NCI-H460 (cell line): ENCODE data around the gene OR6N1. TPM values are rescaled to one million over a fixed set of nuclear protein-coding genes. Genes with fewer than 3 reads are reported as not detected.

Source experiments
- DNase-seq: peaks from one replicate; pipeline ENCODE4 v3.0.0-alpha.2; 2016; ENCODE audit warnings: low read depth; ENCODE audit errors: extremely low read depth
- polyA plus RNA-seq: library from polyadenylated mRNA; depleted of rRNA; stranded (reverse); fragments of >200 nt; gene quantifications from 2 replicates; pipeline ENCODE4 v1.2.3, GENCODE V29; 2014; cell fraction: nucleus; rRNA removed
- total RNA-seq: library from RNA; depleted of rRNA; stranded (reverse); fragments of >200 nt; shearing (Covaris generic); gene quantifications from 2 replicates; pipeline ENCODE4 v1.2.3, GENCODE V29; 2014; rRNA removed

OR6N1 gene, protein sequence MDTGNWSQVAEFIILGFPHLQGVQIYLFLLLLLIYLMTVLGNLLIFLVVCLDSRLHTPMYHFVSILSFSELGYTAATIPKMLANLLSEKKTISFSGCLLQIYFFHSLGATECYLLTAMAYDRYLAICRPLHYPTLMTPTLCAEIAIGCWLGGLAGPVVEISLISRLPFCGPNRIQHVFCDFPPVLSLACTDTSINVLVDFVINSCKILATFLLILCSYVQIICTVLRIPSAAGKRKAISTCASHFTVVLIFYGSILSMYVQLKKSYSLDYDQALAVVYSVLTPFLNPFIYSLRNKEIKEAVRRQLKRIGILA
- total RNA-seq: not detected in 2 replicates
- polyA plus RNA-seq: not detected in 2 replicates

DNA sequence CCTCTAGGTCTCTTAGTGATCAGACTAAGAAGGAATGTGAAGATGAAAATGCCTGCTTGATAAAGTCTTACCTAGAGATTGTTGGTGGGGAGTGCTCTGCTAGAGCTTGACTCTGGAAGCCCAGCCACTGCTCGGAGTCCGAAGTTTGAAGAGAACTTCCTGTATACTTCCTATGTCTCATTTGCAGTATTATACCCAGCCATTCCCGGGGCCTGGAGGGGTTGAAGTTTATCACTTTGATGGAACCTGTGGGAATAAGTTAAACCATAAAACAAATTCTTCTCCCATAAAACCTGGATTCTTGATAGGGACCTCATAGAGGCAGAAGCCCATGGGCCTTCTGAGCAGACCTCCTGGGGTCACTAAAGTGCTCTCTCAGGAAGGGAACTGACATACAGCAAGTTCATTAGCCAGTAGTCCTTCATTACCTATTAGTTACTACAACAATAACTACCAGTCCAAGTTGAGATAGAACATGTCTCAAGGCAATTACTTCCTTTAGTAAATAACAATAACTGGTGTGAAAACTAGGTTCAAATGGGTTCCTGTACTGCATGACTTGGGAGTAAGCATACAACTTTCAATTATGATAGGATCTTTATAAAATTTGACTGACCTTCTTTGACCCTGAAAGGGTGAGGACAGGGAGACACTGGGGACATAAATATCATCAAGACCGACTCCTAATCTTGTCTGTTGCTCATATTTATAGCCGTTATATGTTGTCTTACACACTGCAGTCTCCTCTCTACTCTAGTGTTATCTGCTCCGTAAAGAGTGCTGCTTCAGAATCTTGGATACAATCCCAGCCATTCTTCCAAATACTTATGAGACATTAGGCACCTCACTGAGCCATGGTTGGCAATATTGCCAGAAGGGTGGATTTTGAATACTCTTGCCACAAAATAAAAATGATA lies at the start of gene OR6N1:
OR6N1 (minus strand) TSS at position 246 of the 917 bp plus-strand sequence. CDS start 5,513 bp downstream, outside the sequence.
- no peak for DNase-seq

DNA sequence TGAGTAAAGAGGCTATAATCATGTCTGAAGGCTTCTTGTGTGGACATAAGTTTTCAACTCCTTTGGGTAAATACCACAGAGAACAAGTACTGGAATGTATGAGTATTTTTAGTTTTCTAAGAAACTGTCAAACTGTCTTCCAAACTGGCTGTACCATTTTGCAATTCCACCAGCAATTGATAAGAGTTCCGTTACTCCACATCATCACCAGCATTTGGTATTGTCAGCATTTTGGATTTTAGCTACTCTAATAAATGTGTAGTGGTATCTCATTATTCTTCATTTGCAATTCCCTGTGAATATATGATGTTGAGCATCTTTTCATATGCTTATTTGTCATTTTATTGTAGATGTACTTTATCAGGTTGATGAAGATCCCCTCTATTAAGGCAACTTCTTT lies 49.7 kb upstream of the OR6N1 start:
- no peak for DNase-seq

DNA sequence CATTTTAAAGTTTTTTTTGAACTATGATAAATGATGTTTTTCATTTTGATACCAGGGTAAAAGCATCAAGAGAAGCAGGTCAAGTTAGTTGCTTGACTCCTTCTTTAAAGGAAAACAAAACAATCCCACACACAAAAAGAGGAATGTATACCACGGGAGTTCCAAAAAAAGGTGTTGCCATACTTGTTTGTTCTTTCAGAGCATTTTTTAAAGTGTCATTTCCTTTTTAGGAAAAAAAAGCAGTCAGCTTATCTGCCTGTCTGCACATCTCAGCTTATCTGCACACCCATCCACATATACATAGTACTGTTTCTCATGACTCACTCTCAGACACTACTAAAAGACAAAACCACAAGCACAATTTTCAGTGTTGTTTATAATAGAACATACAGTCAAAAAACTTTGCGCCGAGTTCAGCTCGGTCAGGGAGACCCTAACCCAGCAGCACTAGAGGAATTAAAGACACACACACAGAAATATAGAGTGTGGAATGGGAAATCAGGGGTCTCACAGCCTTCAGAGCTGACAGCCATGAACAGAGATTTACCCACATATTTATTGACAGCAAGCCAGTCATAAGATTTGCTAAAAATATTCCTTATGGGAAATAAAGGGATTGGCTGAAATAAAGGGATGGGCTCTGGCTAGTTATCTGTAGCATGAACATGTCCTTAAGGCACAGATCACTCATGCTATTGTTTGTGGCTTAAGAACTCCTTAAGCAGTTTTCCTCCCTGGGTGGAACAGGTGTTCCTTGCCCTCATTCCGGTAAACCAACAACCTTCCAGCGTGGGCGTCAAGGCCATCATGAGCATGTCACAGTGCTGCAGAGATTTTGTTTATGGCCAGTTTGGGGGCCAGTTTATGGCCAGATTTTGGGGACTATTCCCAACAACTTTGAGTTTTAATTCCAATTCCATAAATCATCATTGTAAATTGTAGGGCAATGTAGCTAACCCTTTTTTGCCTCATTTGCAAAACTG lies 47.8 kb upstream of the OR6N1 start:
- DNase-seq: no peak

DNA sequence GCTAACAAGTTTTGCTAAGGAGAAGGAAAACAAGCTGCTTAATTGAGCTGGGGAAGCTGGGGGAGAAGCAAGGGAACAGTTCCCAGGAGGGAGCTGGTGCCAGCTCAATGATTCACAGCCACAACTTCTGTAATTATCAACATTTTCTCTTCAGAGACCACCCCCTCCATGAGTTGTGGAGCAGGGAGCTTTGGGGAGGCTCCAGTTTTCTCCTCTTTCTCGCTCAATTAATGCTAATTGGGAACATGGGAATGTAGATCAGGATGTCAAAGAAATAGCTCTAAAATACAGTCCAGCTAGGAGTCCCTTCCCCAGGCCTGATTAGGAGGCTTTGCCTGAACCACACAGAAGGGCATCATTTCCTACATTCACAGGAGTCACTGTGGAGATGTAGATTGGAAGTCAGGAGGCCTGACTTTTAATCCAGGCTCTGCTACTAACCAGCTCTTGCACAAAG lies 47.0 kb upstream of the OR6N1 start:
- DNase-seq: no peak

DNA sequence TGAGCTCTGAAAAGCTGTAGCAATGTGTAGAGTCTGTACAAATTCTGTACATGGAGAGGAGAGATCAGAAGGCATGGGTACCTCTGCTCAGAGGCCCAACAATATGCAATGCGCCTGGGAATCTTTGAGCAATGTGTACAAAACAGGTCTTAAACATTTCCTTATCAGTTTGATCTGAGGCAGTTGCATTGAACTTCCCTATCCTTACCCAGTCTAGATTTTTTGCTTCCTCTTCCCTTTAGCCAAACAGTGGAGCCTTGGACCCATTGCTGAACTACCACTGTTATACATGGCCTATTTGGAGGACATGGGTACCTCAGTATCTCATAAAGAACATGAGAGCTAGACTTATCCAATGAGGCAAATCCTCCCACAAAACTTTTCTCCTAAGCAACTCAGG lies 46.6 kb upstream of the OR6N1 start:
- no peak for DNase-seq

DNA sequence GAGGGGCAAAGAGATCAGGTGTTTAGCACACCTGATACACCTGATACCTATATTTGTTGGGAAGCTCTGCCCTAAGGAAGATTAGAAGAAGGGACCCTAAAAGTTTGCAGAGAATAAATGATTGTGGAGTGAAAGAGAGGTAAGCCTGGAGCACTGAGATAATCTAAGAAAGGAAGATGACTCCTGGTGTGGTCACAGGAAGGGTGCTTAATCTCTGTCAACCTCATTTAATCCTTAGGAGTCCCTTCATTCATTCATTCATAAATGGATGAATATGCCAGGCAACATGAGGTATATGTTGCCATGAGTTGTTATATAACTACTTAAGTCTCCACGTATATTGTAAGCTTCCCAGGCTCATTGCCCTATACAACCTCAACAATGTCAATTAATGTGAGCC lies 43.0 kb upstream of the OR6N1 start:
- no peak for DNase-seq

DNA sequence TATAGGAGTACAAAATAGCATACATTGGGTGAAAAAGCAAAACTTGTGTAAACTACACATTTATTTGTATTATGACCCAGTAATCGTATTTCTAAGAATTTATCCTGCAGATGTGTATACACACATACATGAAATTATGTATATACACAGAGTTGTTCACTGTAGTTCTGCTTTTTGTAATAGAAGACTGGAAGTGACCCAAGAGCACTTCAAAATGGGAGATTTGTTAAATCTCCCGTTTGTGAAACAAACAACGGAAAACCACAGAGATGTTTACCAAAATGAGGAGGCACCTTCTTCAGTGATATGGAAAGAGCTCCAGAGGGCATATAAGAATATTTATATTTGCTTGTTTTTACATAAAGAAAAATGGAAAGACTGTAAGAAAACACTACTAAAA lies 41.2 kb upstream of the OR6N1 start:
- DNase-seq: no peak

DNA sequence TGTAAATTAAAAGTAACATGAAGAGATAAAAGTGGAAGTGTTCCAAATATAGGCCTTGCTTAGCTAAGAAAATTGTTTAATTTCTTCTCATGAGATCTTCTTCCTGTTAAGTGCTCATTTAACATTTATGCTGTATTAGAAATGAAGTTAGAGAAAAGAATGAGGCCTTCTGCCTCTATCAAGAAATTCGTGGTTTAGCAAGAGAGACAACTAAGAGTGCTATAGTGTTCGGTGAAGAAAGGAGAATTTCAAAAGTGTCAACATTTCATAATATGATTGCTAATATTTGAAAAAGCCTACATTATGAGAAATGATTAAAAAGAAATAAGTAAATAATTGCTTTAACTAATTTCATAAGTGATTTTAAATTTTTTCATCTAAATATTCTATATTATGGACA lies 40.3 kb upstream of the OR6N1 start:
- no peak for DNase-seq

DNA sequence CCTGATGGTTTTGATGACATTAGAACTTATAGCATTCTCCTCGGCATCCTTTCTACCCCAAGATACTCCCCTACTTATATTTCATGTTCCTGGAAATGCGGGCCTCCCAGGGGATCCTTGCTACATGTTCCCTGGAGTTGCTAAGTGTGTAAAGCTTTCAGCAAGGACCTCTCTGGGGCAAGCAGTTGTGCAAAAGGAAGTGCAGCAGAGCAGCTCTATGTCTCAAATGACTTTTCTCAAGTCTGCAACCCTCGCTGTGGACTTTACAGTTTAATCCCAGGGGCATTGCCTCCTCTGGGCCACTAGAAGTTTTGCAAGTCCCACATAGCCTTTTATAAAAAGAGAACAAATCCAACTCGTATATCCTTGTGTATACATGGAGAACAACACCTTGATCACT lies 38.3 kb upstream of the OR6N1 start:
- no peak for DNase-seq

DNA sequence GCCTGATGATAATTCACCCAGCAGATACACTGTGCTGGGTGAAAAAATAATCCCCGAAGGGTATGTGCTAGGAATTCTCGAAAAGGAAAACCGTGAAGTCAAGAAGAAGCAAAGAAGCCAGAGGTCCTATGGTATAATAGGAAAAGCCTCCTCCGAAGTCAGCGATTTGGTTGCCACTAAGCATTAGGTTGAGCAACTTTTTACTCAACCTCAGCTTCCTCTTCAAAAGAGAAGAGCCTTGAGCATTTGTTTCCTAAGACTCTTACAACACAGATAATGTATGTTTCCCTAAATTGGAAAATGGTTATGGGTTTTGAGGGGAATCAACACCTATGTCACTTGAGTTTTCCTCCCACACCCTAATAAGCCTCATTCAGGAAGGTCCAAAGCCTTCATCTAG lies 37.9 kb upstream of the OR6N1 start:
- DNase-seq: no peak

DNA sequence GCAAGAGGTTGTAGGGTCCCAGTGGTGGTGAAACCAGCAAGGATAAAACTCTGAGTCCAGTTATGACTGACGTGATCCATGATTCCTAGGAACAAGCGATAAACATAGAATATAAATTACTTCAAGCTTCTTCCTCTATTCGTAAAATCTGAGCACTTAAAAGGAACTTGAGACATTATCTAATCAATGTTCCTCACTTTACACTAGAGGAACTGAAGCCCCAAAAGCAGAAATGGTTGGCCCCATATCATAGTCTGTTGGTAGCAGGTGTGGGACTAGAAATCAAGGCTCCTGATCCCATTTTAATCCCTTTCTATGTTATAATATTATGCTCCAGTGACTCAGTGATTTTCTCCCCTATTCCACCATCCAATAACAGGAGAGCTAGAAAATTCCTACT lies 37.3 kb upstream of the OR6N1 start:
- DNase-seq: no peak

DNA sequence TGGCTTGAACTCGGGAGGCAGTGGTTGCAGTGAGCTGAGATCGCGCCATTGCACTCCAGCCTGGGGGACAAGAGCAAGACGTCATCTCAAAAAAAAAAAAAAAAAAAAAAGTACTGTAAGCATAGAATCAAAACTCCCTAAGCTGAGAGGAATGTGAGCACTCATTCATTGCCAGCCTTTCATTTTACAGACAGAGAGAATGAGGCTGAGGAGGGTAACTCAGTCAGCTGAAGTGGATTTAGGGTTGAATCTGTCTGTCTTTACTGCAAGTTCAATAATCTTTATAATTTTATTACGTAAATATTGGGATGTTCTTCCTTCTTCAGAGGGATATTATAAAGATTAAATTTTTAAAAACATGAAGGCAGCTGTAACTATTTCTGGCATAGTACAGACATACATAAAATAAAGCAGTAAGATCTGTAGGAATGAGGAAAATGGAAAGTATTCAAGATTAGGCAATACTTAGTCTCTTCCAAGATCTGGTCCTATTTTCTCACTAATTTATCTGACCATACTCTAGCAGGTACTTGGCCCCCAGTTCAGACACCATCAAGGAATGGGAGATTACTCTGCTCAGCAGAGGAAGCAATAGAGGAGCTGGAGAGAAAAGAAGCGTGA lies 35.0 kb upstream of the OR6N1 start:
- no peak for DNase-seq

DNA sequence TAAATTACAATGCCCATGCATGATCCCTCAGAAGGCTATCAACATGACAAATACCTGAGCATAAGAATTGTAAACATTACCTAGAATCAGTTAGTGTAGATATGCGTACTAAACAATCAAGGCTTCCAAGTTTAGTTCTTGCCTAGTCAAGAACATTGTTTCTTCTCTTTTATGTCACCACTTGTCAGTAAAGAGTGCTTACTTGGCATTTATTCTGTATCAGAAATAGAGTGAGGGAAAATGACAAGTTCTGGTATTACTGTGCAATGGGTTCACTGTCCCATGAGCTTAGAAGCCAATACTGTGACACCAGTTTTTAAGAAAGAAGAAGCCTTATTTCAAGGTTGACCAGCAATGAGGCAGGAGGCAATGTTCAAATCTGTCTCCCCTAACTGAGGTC lies 31.7 kb upstream of the OR6N1 start:
- DNase-seq: no peak

DNA sequence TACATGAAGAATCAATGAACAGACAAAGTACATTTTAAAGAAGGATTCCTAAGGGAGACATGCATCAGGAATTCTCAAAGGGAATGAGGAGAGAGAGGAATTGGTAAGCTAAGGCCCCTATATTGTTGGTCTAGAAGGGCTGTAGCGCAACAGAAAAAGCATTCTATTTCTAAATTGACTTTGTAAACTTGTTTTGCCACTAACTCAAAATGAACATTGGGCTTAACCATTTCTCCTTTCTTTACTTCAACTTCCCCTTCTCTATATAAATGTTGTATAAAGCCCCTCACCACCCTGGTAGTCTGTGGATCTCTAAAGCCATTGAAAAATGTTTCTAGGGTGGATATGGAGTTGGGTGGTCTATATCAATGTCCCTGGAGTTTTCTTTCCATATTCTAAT lies 29.4 kb upstream of the OR6N1 start:
- DNase-seq: no peak

DNA sequence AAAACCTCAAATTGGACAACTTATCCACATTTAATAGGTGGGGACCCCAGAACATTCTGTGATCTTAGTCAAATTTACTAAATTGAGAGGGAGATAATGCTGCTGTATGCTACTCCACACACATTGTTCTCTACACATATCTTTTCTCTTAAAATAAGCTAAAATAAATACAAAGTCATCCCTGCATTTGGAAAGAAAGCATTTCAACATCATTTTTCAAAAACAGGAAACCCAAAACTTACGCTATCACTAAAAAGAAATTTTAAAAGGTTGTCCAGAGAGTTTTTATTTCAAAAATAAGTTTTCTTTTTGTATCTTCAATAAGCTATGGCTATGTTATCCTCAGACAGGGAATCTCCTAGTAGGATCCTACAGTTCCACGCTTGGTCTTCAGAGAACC lies 28.5 kb upstream of the OR6N1 start:
- no peak for DNase-seq

DNA sequence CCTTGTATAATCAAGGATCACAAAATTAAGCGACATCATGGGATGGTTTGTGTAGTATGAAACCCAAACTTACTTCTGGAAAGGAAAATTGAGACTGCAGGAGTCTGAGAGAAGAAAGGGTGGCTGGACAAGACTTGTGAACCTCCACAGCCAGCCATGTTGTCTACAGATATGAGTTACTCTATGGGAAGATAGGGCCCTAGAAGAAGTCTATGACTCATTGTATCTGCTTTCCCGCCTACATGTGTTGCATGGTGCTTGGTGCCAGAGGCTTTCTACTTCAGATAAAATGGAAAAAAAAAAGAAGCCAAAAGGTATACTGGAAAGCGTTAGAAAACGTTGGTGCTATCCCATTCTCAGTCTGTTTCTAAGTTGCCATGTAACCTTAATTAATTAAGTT lies 27.7 kb upstream of the OR6N1 start:
- no peak for DNase-seq

DNA sequence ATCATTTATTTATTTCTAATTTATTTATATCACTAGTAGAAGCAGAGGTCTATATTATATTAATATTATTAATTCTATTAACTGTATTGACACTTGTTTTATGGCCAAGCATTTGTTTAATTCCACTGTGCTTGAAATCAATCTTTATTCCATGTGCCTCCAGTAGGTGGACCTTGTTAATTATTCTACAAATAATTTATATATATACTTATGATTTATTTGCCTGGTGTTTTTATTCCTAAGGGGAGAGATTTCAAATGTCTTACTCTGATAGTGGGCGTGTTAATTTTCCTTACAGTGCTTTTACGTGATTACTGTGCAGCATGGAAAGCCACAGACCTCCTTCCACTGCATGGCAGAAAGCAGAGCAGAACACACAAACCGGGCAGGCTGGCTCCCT lies 26.5 kb upstream of the OR6N1 start:
- DNase-seq: no peak

DNA sequence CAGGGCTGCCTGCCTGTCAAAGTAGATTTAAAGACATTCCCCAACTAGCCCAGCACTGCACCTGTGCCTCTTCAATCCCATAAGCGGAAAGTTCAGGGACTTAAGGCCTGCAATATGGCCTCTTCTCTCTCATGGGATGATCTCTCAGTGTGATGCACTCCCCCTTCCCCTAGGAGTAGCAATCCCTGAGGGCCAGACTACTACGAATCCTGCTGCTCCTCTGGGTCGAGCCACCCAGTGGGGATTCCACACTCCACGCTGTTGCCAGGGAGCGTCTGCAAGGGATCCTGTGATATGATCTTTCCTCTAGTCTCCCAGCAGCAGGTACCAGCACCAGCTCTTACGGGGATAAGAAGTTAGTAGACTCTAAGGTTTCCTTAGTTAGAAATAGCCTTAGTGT lies 22.3 kb upstream of the OR6N1 start:
- no peak for DNase-seq

DNA sequence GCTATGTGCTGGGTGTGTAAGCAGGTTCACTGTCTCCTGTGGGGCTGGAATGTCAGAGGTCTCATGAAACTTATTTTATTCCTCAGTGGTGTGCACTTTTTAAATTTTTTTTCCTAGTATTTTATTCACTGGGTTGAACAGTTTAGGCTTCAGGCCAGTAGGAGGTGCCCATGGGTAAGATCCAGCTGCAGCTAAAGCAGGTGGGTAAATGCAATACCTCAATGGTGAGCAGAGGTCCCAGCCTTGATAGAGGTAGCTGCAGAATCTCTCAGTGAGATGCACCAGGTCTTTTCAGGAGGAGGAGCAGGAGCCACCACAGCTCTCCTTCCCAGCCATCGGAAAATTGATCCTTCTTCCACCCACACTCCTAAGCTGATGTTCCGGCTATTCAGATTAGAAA lies 21.6 kb upstream of the OR6N1 start:
- DNase-seq: no peak

DNA sequence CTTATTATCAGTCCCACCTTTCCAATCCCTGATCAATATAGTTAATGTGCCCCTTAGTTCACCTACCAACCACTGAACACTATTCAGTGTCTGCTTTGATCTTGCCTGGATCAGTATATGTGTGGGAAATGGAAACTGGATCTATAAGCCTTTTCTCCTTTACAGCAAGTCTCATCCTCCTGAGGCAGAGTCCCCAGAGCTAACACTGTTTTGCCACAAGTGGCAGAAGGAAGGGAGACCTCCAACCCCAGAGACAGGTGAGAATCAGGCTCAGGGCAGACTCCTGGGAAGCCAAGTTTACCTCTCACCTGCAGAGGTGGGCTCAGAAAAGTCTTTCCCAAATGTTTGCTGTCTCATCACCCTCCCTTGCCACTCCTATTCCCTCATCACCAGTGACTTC lies 9.1 kb upstream of the OR6N1 start, which contains the start of gene OR6N2:
OR6N2 (minus strand) TSS at position 101 of the 400 bp plus-strand sequence. CDS start 3,569 bp downstream, outside the sequence.
- no peak for DNase-seq
